VCaP (cell line): Measurements from ENCODE around the gene DPYSL5.
"Not testable (repeated sequence)": the region's sequence is repeated elsewhere in the genome, so short reads cannot be mapped to it uniquely, and the experiment has no call there.

Source experiments
- H3K27ac ChIP-seq: fragments of 450-650 bp; 2 replicates; pipeline ENCODE4 v1.5.1; 2017
- TF ChIP-seq, protein P1 (sequence below): fragments of 450-650 bp; conservative IDR thresholded peaks from 2 replicates; pipeline ENCODE4 v1.5.1; 2017; ENCODE audit warnings: mild to moderate bottlenecking, moderate library complexity

The DPYSL5 gene

DNA sequence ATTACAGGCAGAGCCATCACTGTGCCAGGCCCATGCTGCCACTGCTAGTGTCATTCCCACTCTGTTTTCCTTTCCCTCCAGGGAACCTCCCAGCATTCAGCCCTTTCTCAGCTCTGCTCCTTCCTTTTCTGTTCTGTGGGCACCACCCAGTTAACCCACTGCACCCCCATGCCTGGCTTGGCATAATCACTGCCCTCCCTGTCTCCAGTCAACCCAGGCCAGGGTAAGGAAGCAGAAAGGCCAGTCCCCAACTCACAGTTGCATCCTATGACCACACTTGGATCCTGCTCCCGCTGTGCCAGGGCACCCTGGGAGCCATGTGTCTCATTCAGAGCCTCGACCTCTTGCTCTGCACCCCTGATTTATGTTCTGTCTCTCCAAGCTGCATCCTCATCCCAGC, 32.2 kb downstream of the DPYSL5 start:
- TF ChIP-seq, protein P1, sequence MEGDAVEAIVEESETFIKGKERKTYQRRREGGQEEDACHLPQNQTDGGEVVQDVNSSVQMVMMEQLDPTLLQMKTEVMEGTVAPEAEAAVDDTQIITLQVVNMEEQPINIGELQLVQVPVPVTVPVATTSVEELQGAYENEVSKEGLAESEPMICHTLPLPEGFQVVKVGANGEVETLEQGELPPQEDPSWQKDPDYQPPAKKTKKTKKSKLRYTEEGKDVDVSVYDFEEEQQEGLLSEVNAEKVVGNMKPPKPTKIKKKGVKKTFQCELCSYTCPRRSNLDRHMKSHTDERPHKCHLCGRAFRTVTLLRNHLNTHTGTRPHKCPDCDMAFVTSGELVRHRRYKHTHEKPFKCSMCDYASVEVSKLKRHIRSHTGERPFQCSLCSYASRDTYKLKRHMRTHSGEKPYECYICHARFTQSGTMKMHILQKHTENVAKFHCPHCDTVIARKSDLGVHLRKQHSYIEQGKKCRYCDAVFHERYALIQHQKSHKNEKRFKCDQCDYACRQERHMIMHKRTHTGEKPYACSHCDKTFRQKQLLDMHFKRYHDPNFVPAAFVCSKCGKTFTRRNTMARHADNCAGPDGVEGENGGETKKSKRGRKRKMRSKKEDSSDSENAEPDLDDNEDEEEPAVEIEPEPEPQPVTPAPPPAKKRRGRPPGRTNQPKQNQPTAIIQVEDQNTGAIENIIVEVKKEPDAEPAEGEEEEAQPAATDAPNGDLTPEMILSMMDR = no peak
- no peak overlapping the region for H3K27ac ChIP-seq

DNA sequence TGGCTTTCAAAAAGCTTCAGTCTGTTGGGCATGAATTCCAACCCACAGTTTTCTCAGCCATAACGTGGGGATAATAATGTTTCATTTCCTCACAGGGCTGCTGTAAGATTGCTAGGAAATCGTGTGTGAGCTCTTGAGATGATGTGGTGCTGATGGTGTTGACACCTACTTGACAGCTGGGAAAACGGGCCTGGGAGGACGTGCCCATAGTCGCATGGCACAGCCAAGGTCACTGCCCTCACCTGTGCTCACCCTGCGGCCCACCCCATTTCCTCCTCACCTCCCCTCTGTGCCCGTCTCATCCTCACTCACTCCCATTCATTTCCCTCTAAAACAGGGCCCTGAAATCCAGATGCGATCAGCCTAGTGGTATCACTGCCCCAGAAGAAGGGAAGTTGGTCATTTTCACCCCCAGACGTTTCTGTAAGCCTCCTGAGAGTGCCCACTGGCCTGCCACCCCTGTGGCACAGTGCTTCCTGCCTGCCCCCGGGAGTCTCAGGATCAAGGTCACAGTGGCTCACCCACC, 33.0 kb downstream of the DPYSL5 start:
- TF ChIP-seq, protein P1 = no peak
- H3K27ac ChIP-seq = no peak overlapping the region

DNA sequence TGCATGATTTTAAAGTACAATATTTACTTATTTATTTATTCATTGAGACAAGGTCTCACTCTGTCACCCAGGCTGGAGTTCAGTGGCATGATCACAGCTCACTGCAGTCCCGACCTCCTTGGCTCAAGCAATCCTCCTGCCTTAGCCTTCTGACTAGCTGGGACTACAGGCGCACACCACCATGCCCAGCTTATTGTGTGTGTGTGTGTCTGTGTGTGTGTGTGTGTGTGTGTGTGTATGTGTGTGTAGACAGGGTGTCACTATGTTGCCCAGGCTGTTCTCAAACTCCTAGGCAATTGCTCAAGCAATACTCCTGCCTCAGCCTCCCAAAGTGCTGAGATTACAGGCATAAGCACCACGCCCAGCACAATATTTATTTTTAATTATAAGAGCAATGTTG, 34.3 kb downstream of the DPYSL5 start:
- not testable (repeated sequence) for H3K27ac ChIP-seq

DNA sequence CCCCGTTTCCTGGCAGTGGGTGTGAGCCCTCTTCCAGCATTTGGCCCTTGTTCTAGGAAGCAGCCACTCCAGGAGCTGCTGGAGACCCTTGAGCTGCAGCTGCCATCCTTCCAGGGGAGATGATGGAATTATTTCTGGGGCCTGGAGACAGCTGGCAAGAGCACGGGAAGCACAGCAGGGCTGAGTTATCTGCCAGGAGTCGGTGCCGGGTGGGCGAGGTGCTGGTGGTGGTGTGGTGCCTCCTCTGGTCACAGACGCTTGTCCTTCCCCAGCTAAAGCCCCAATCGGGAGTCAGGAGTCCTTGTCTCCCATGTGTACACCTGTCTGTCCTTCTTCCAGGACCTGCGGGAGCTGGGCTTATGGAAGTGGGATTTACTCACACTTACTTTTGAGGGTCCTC, 36.0 kb downstream of the DPYSL5 start:
- TF ChIP-seq, protein P1 = no peak
- H3K27ac ChIP-seq = no peak overlapping the region

DNA sequence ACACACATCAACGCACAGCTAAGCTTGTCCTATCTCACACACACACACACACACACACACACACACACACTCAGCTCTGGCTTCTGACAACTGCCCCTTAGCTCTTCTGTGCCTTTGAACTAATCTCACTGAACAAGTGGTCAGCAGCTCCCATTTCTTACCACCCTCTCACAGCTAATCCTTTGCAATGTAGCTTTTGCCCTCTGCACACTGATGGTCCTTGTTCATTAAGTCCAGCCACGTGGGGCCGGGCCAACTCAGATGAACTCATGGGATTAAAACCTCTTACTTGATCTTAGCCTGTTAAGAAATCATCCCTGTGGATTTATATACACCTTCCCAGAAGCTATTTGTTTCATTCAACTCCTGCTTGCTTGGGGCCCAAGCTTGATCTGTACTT, 36.6 kb downstream of the DPYSL5 start:
- H3K27ac ChIP-seq = no peak overlapping the region
- TF ChIP-seq, protein P1 = no peak

DNA sequence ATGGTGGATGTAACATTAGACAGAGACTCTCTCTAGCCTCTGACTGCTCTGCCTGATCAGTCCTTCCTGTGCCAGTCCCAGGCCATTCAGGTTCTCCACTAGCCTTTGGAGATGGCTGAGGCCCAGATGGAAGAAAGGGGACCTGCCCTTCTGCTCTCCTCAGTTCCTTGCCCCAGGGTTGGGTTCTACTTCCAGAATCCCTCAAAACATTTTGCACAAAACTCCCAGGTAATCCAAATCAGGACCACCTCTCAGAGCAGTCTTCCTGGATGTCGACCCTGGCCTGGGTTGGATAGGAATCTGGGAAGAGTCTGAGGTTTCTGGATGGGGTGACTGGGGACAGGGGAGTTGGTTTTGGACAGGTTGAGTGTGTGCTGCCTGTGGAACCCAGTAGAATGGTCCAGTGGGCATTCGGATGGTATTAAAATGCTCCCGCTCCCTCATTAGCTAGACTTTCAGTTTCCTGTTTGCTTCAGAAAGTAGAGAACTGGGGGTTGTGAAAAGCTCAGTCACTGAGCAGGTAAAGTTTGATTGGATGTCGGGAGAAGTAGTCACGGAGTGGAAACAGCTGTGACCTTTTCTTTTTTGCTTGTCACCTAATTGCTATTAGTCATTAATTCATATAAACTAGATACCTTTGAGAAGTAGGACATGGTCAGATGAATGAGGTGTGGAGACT, 37.9 kb downstream of the DPYSL5 start:
- TF ChIP-seq, protein P1 = no peak
- H3K27ac ChIP-seq = no peak overlapping the region

DNA sequence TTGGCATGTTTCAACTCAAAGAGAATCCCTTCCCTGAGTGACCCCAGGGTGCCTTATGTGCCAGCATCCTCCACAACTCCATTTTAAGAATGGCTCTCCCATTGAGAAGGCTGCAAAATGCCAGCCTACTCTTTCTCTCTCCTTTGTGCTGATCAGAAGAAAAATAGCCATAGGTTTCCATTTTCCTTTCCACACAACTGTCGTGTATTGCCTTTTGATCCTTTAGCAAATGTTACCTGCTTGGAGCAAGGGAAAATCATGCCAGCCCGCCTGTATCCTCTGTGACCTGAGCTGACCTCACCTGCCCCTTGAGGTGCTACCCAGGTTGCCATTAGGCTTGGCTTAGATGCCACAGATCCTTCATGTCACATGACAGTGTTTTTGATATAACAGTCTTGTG, 38.8 kb downstream of the DPYSL5 start:
- TF ChIP-seq, protein P1 = no peak
- no peak overlapping the region for H3K27ac ChIP-seq

DNA sequence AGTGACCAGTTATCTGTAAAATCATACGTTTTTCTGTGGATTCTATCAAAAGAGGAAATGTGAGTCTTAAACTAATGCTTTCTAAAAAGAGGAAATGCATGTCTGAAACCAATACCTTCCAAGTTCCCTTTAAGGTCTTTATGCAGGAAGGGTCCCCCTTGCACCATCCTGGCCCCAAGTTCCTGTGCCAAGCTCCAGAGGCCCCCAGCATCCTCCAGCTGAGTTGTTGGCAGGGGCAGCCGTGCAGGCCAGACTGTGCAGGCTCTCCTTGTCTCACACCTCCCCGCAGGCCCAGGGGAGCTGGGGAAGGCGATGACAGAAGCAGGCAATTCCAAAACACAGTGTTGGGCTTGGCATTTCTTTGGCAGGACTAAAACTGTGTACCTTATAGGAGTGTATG, 39.2 kb downstream of the DPYSL5 start:
- no peak overlapping the region for H3K27ac ChIP-seq
- TF ChIP-seq, protein P1 = no peak
